GM18951 (cell line): Measurements from ENCODE around the gene ZC3H18.

Experiments used
- POLR2A ChIP-seq: IDR thresholded peaks from 4 replicates; pipeline ENCODE4 v1.6.1; 2011; ENCODE audit warnings: mild to moderate bottlenecking; ENCODE audit not compliant: insufficient read length, insufficient read depth; ENCODE audit errors: extremely low read depth
- in situ Hi-C: fragments of 300-500 bp; cut with MboI; formaldehyde crosslinking; loops from one replicate; pipeline ENCODE4 v1.12.0; 2022; ENCODE audit warnings: low sequenced_read_pairs, mixed read lengths, inconsistent platforms; ENCODE audit not compliant: unreplicated experiment

Gene ZC3H18

GRCh38 chr16:88634141-88634993 lies 64.2 kb downstream of the ZC3H18 start:
- peak; percentile 53 for TF ChIP-seq POLR2A

GRCh38 chr16:88634994-88635670 lies 64.9 kb downstream of the ZC3H18 start:
- TF ChIP-seq POLR2A = no peak
- in situ Hi-C loops = no loop called here

More at GRCh38 chr16:88634141-88634993, 64.2 kb downstream of the ZC3H18 start:
- in situ Hi-C loops = no loop called here

GRCh38 chr16:88635671-88636319 lies 65.6 kb downstream of the ZC3H18 start:
- TF ChIP-seq POLR2A = no peak
- in situ Hi-C loops = no loop called here

- in situ Hi-C loops = no loop called here
- no peak for TF ChIP-seq POLR2A
These were observed 66.5 kb downstream of the ZC3H18 start for GRCh38 chr16:88636488-88637265.

- in situ Hi-C loops = no loop called here
- TF ChIP-seq POLR2A = no peak
These were observed 68.4 kb downstream of the ZC3H18 start, which contains the start of gene IL17C for GRCh38 chr16:88638323-88639230. Gene IL17C, plus strand, starts transcription at chr16:88638572. Its CDS starts 70 bp downstream, at chr16:88638642.

- in situ Hi-C loops = no loop called here
- TF ChIP-seq POLR2A = no peak
These were observed 69.2 kb downstream of the ZC3H18 start for GRCh38 chr16:88639231-88640038.

GRCh38 chr16:88640039-88640495 lies 69.9 kb downstream of the ZC3H18 start:
- TF ChIP-seq POLR2A = no peak

GRCh38 chr16:88640498-88641247 lies 70.5 kb downstream of the ZC3H18 start:
- TF ChIP-seq POLR2A = no peak
- in situ Hi-C loops = no loop called here

More at GRCh38 chr16:88640039-88640495, 69.9 kb downstream of the ZC3H18 start:
- in situ Hi-C loops = no loop called here

- in situ Hi-C loops = no loop called here
- TF ChIP-seq POLR2A = peak; percentile 3
These were observed 72.9 kb downstream of the ZC3H18 start for GRCh38 chr16:88642881-88643643.

GRCh38 chr16:88643644-88643932 lies 73.4 kb downstream of the ZC3H18 start:
- in situ Hi-C loops = no loop called here
- TF ChIP-seq POLR2A = no peak
